ENCODE measurements around the gene REM2.

Gene REM2

GRCh38 chr14:22883173-22883976 is at the start of gene REM2:
REM2 (plus strand) TSS chr14:22883222; CDS start chr14:22883288, 66 bp downstream.
- no peak for DNase-seq (ENCODE audit: low read depth)

- DNase-seq (ENCODE audit: low read depth): no peak
Observed at GRCh38 chr14:22835505-22835904, 47.5 kb upstream of the REM2 start.

GRCh38 chr14:22836301-22837113 is 46.5 kb upstream of the REM2 start, which contains the start of gene MMP14:
MMP14 (plus strand) TSS chr14:22836585; CDS start chr14:22836818, 233 bp downstream.
- DNase-seq (ENCODE audit: low read depth): peak; percentile 76

GRCh38 chr14:22837114-22837749 is 45.8 kb upstream of the REM2 start:
- DNase-seq (ENCODE audit: low read depth): no peak

- DNase-seq (ENCODE audit: low read depth): no peak
Observed at GRCh38 chr14:22837750-22838538, 45.1 kb upstream of the REM2 start.

GRCh38 chr14:22838631-22839041 is 44.4 kb upstream of the REM2 start:
- DNase-seq (ENCODE audit: low read depth): no peak

- no peak for DNase-seq (ENCODE audit: low read depth)
Observed at GRCh38 chr14:22839159-22839779, 43.8 kb upstream of the REM2 start.

GRCh38 chr14:22841311-22841710 is 41.7 kb upstream of the REM2 start:
- no peak for DNase-seq (ENCODE audit: low read depth)

- DNase-seq (ENCODE audit: low read depth): no peak
Observed at GRCh38 chr14:22841769-22842168, 41.3 kb upstream of the REM2 start.

GRCh38 chr14:22842211-22843122 is 40.6 kb upstream of the REM2 start:
- no peak for DNase-seq (ENCODE audit: low read depth)

GRCh38 chr14:22843123-22843925 is 39.7 kb upstream of the REM2 start:
- no peak for DNase-seq (ENCODE audit: low read depth)

GRCh38 chr14:22844221-22845102 is 38.6 kb upstream of the REM2 start:
- DNase-seq (ENCODE audit: low read depth): no peak

GRCh38 chr14:22845103-22845394 is 38.0 kb upstream of the REM2 start:
- no peak for DNase-seq (ENCODE audit: low read depth)

GRCh38 chr14:22845821-22846625 is 37.0 kb upstream of the REM2 start:
- no peak for DNase-seq (ENCODE audit: low read depth)

GRCh38 chr14:22846811-22847307 is 36.2 kb upstream of the REM2 start:
- DNase-seq (ENCODE audit: low read depth): no peak

- no peak for DNase-seq (ENCODE audit: low read depth)
Observed at GRCh38 chr14:22847661-22848341, 35.2 kb upstream of the REM2 start.
